Measurements from ENCODE around the gene TUT1.

DNA sequence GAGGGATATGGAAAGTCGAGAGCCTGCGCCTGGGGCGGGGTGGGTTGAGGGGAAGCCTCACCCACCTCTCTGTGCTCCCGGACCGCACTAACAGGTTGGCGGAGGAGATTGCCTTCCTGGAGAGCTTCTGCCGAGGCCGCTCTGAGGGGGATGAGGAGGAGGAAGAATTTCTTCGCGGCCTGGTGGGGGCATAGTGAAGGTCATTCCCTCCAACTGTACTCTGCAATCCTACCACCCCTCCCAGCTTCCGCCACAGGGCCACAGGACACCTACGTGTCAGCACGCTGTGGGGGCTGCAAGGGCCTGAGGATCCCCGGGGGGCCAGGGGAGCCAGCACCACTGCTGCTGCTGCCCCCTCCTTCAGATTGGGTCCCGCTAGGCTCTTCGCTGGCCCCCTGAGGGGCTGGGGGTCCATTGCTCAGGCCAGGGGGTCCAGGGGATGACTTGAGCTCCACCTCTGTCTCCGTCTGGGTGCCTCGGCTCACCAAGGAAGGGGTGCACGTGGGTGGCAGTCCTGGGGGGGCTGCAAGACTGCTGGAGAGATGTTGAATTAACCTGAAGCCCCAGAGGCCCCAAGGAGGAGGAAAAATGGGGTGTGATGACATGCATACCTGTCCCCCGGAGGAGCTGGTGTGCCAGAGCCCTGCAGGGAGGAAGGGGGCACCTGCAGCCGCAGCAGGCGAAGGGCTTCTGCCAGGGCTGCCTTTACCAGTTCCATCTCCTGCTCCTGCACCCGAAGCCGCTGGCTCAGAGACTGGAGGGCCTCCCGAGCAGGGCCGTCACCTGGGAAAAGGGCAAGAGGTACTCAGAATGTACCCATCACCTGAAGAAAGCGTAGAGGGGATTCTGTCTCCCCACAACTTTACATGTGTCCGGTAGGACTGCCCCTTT is 19.7 kb upstream of the TUT1 start:
- TF ChIP-seq, protein P1, sequence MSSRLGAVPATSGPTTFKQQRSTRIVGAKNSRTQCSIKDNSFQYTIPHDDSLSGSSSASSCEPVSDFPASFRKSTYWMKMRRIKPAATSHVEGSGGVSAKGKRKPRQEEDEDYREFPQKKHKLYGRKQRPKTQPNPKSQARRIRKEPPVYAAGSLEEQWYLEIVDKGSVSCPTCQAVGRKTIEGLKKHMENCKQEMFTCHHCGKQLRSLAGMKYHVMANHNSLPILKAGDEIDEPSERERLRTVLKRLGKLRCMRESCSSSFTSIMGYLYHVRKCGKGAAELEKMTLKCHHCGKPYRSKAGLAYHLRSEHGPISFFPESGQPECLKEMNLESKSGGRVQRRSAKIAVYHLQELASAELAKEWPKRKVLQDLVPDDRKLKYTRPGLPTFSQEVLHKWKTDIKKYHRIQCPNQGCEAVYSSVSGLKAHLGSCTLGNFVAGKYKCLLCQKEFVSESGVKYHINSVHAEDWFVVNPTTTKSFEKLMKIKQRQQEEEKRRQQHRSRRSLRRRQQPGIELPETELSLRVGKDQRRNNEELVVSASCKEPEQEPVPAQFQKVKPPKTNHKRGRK (CRISPR knock-in tag; IDR thresholded peaks at IDR 0.05; ENCODE audit: borderline replicate concordance) = no peak
- TF ChIP-seq CTCF (IDR thresholded peaks at IDR 0.05) = no peak
- TF ChIP-seq, protein P2, sequence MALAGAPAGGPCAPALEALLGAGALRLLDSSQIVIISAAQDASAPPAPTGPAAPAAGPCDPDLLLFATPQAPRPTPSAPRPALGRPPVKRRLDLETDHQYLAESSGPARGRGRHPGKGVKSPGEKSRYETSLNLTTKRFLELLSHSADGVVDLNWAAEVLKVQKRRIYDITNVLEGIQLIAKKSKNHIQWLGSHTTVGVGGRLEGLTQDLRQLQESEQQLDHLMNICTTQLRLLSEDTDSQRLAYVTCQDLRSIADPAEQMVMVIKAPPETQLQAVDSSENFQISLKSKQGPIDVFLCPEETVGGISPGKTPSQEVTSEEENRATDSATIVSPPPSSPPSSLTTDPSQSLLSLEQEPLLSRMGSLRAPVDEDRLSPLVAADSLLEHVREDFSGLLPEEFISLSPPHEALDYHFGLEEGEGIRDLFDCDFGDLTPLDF (CRISPR knock-in tag; IDR thresholded peaks at IDR 0.05) = no peak
